Chondrocyte (in vitro differentiated cells): ENCODE results near the gene MRPL53. TPM values are rescaled to one million over a fixed set of nuclear protein-coding genes. Genes with fewer than 3 reads are reported as not detected.

Source experiments
- DNase-seq: peaks from one replicate; pipeline ENCODE4 v3.0.0; 2021; ENCODE audit warnings: mixed read lengths, low spot score
- H3K27ac Mint-ChIP-seq: one replicate; pipeline ENCODE4 v1.8.0; 2021; ENCODE audit warnings: mild to moderate bottlenecking, moderate library complexity, mixed read lengths; ENCODE audit not compliant: unreplicated experiment
- H3K27me3 Mint-ChIP-seq: 2 replicates; pipeline ENCODE4 v1.8.0; 2021; ENCODE audit warnings: low read depth, mixed read lengths
- H3K36me3 Mint-ChIP-seq: 2 replicates; pipeline ENCODE4 v1.8.0; 2021; ENCODE audit warnings: low read depth, mixed read lengths
- H3K4me1 Mint-ChIP-seq: 2 replicates; pipeline ENCODE4 v1.8.0; 2021; ENCODE audit warnings: low read depth, mild to moderate bottlenecking, mixed read lengths
- H3K4me3 Mint-ChIP-seq: one replicate; pipeline ENCODE4 v1.8.0; 2021; ENCODE audit warnings: mild to moderate bottlenecking, moderate library complexity, mixed read lengths; ENCODE audit not compliant: unreplicated experiment
- H3K9me3 Mint-ChIP-seq: 2 replicates; pipeline ENCODE4 v1.8.0; 2021; ENCODE audit warnings: low read depth, mixed read lengths
- CTCF ChIP-seq: fragments of 200-600 bp; sonication (generic); IDR thresholded peaks from 2 replicates; pipeline ENCODE4 v1.5.0; 2021; ENCODE audit warnings: antibody characterized with exemption, mild to moderate bottlenecking, moderate library complexity
- total RNA-seq: library from RNA; stranded (reverse); gene quantifications from 3 replicates; pipeline ENCODE4 v1.2.1, GENCODE V29; 2021

The MRPL53 gene
- total RNA-seq, 1 donor from 2014 or later, result 49.5 TPM

DNA sequence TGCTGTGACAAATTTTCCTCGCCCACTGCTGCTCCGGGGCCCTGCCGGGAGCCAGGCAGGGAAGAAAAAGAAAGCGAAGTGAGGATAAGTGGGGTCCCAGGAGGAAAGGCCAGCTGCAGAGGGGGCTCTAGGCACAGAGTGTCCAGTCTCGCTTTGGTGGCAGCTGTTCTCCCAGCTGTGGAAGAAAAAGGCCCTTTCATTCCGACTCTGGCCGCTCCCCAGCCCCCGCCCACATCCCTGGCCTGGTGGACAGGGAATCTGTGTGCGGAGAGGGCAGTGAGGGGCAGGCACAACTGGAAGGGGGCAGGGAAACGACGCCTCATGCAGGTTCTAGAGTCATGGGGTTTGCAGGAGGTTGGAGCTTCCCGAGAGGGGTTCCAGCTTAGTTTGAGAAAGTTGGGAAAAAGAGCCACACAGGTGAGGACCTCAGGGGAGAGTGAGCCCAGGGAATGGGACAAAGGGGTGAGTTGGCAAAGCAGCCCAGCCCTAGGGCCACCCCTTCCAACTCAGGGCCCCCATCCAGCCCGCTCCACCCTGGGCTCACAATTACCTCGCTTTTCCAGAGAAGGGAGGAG, 32.6 kb downstream of the MRPL53 start:
- Mint-ChIP-seq H3K36me3 (no peaks in the 10 kb centered on the region), H3K27ac (peak overlapping the region; percentile 88), H3K4me1 (peaks cover 57% of the 10 kb centered on the region), H3K27me3 (peaks cover 2% of the 10 kb centered on the region), H3K4me3 (peak overlapping the region; percentile 87), H3K9me3 (no peaks in the 10 kb centered on the region)
- DNase-seq, result no peak
- TF ChIP-seq CTCF, result no peak

- H3K4me3 Mint-ChIP-seq, result peak overlapping the region; percentile 87
- H3K4me1 Mint-ChIP-seq, result peaks cover 52% of the 10 kb centered on the region
- H3K36me3 Mint-ChIP-seq, result no peaks in the 10 kb centered on the region
- H3K27me3 Mint-ChIP-seq, result peaks cover 2% of the 10 kb centered on the region
- DNase-seq, result no peak
- H3K27ac Mint-ChIP-seq, result peak overlapping the region; percentile 88
- no peak for TF ChIP-seq CTCF
- H3K9me3 Mint-ChIP-seq, result no peaks in the 10 kb centered on the region
Measured at GRCh38 chr2:74439373-74439772, 33.1 kb downstream of the MRPL53 start.

DNA sequence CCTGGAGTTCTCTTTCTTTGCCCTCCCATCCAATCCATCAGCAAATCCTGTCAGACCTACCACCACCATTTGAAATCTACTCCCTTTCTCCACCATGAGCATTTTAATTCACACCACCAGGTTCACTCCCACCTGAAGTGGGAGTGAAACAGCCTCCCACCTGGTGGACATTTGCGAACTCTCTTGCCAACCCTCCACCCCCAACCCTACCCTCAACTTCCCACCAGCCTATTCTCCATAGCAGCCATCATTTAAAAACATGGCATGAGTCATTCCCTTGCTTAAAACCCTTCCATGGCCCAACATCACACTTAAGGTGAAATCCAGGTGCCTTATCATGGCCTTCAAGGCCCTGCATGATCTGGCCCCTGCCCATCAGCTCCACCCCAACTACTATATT, 34.2 kb downstream of the MRPL53 start:
- Mint-ChIP-seq H3K27ac (no peak overlapping the region), H3K9me3 (no peaks in the 10 kb centered on the region), H3K27me3 (peaks cover 2% of the 10 kb centered on the region), H3K36me3 (no peaks in the 10 kb centered on the region), H3K4me1 (peaks cover 43% of the 10 kb centered on the region), H3K4me3 (no peak overlapping the region)
- no peak for DNase-seq
- no peak for TF ChIP-seq CTCF

DNA sequence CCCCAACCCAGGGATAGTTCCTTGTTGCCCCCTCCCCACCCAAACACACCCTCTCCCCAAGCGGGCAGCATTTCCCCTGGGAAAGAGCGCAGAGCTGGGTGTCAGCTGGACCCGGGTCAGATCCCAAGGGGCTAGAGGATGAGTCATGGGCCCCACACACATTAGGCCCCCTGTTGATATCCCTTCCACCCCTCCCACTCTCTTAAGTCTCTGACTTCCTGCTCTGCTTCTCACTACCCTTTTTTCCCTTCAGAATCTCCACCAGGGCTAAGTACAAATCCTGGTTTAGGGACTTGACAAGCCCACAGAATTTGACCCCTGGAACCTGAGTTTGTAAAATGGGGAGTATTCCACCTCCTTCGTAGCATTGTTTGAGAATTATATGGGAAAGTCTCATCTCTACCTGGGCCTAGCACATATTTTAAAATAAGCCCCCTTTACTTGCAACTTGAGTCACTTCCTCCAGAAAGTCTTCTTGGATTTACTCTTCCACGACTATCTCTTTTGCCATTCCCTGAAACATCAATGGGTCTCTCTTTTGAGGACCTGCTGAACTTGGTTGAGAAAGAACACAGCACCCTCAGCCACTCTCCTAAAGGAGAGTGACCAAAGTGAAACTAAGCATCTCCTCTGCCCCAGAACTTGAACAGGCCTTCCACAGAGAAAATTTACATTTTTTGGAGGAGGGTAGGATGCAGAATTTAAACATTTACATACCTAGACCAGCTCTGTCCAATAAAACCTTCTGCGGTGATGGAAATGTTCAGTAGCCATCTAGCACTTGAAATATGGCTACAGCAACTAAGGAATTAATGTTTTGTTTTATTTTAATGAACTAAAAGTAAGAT, 35.4 kb downstream of the MRPL53 start:
- H3K36me3 Mint-ChIP-seq, result no peaks in the 10 kb centered on the region
- no peak overlapping the region for H3K4me3 Mint-ChIP-seq
- H3K9me3 Mint-ChIP-seq, result no peaks in the 10 kb centered on the region
- TF ChIP-seq CTCF, result no peak
- no peak for DNase-seq
- H3K4me1 Mint-ChIP-seq, result peaks cover 41% of the 10 kb centered on the region
- no peak overlapping the region for H3K27ac Mint-ChIP-seq
- H3K27me3 Mint-ChIP-seq, result peaks cover 2% of the 10 kb centered on the region

- Mint-ChIP-seq H3K36me3 (peaks cover 4% of the 10 kb centered on the region), H3K27me3 (peaks cover 2% of the 10 kb centered on the region), H3K4me3 (no peak overlapping the region), H3K4me1 (peaks cover 41% of the 10 kb centered on the region), H3K9me3 (no peaks in the 10 kb centered on the region), H3K27ac (no peak overlapping the region)
- DNase-seq, result no peak
- TF ChIP-seq CTCF, result no peak
Measured at GRCh38 chr2:74436111-74436805, 36.2 kb downstream of the MRPL53 start.
